HepG2 (cell line): ENCODE data around the gene ZBTB46. TPM values are rescaled to one million over a fixed set of nuclear protein-coding genes. Genes with fewer than 3 reads are reported as not detected.

Experiments used
- ATF2 ChIP-seq: sonication (generic); formaldehyde crosslinking; IDR thresholded peaks from 2 replicates; pipeline ENCODE4 v1.4.0; 2020; ENCODE audit warnings: missing genetic modification reagents
- CCDC6 ChIP-seq: sonication (generic); formaldehyde crosslinking; IDR thresholded peaks from 2 replicates; pipeline ENCODE4 v1.8.1; 2022; ENCODE audit warnings: mild to moderate bottlenecking, missing genetic modification reagents, moderate library complexity
- CEBPG ChIP-seq: IDR thresholded peaks from 2 replicates; pipeline ENCODE4 v1.6.1; 2016
- CENPBD1 ChIP-seq: sonication (generic); formaldehyde crosslinking; IDR thresholded peaks from 2 replicates; pipeline ENCODE4 v1.8.0; 2022; ENCODE audit warnings: missing genetic modification reagents, low read depth, mild to moderate bottlenecking, borderline replicate concordance
- EED ChIP-seq: sonication (generic); formaldehyde crosslinking; IDR thresholded peaks from 2 replicates; pipeline ENCODE4 v1.5.0; 2020; ENCODE audit warnings: mild to moderate bottlenecking, missing genetic modification reagents
- ESRRA ChIP-seq: sonication (generic); formaldehyde crosslinking; IDR thresholded peaks from 2 replicates; pipeline ENCODE4 v1.5.1; 2020; ENCODE audit warnings: mild to moderate bottlenecking, low read depth, missing genetic modification reagents
- FOXP1 ChIP-seq, 2 experiments: fragments of 450-650 bp in 1 of 2; IDR thresholded peaks; 2 replicates each; pipeline ENCODE4 v1.6.1; 2017 to 2018; ENCODE audit warnings: antibody characterized with exemption in 1 of 2
- GMEB1 ChIP-seq: sonication (generic); formaldehyde crosslinking; IDR thresholded peaks from 2 replicates; pipeline ENCODE4 v1.5.1; 2020; ENCODE audit warnings: missing genetic modification reagents, mild to moderate bottlenecking, borderline replicate concordance
- HMGA1 ChIP-seq: sonication (generic); formaldehyde crosslinking; conservative IDR thresholded peaks from 2 replicates; pipeline ENCODE4 v1.4.0; 2020; ENCODE audit warnings: missing genetic modification reagents
- HMGXB4 ChIP-seq, 2 experiments: sonication (generic) in 1 of 2; formaldehyde crosslinking in 1 of 2; IDR thresholded peaks; 2 replicates each; pipeline versions ENCODE4 v1.4.0 to v1.6.1; 2018 to 2020; ENCODE audit warnings: missing genetic modification reagents in 2 of 2, borderline replicate concordance in 1 of 2, low read depth in 1 of 2, mild to moderate bottlenecking in 1 of 2, missing biosample characterization in 1 of 2
- HOXA3 ChIP-seq: sonication (generic); formaldehyde crosslinking; IDR thresholded peaks from 2 replicates; pipeline ENCODE4 v1.5.0; 2020; ENCODE audit warnings: missing genetic modification reagents
- KMT2A ChIP-seq: sonication (generic); formaldehyde crosslinking; IDR thresholded peaks from 2 replicates; pipeline ENCODE4 v1.4.0; 2020; ENCODE audit warnings: missing genetic modification reagents
- NFYC ChIP-seq: IDR thresholded peaks from 2 replicates; pipeline ENCODE4 v1.6.1; 2016; ENCODE audit warnings: missing genetic modification reagents, missing compliant biosample characterization
- SALL2 ChIP-seq: sonication (generic); formaldehyde crosslinking; IDR thresholded peaks from 2 replicates; pipeline ENCODE4 v1.8.1; 2023; ENCODE audit warnings: mild to moderate bottlenecking, missing genetic modification reagents, inconsistent platforms
- SMYD3 ChIP-seq: sonication (generic); formaldehyde crosslinking; IDR thresholded peaks from 2 replicates; pipeline ENCODE4 v1.8.1; 2023; ENCODE audit warnings: mild to moderate bottlenecking, missing genetic modification reagents
- THAP9 ChIP-seq: sonication (generic); formaldehyde crosslinking; IDR thresholded peaks from 2 replicates; pipeline ENCODE4; 2020; ENCODE audit warnings: missing genetic modification reagents, mild to moderate bottlenecking, borderline replicate concordance
- TOE1 ChIP-seq: sonication (generic); formaldehyde crosslinking; IDR thresholded peaks from 2 replicates; pipeline ENCODE4 v1.4.0; 2020; ENCODE audit warnings: mild to moderate bottlenecking, missing genetic modification reagents
- ZBTB46 ChIP-seq: sonication (generic); formaldehyde crosslinking; IDR thresholded peaks from 2 replicates; pipeline ENCODE4 v1.4.0; 2020; ENCODE audit warnings: mild to moderate bottlenecking, missing genetic modification reagents, borderline replicate concordance
- ZNF33B ChIP-seq: sonication (generic); formaldehyde crosslinking; IDR thresholded peaks from 2 replicates; pipeline ENCODE4 v1.5.1; 2020; ENCODE audit warnings: mild to moderate bottlenecking, missing genetic modification reagents
- polyA plus RNA-seq, 8 experiments: library from polyadenylated mRNA; depleted of rRNA in 3 of 8; stranded (reverse) in 7 of 8; unstranded in 1 of 8; fragments of >200 nt; fragmentation: Illumina TruSeq in 4 of 8; extraction: Trizol in 4 of 8; gene quantifications; 2 replicates each; pipeline versions ENCODE4 v1.2.1 to v1.2.3, GENCODE V29; 2011 to 2016; ENCODE audit warnings: low read depth in 4 of 8, missing spikeins in 1 of 8, mixed read lengths in 1 of 8; ENCODE audit not compliant: insufficient read depth in 1 of 8
- total RNA-seq, 5 experiments: library from RNA; depleted of rRNA; stranded (reverse); fragments of >200 nt; fragmentation: Illumina TruSeq; extraction: Trizol; gene quantifications; 2 replicates each; pipeline ENCODE4 v1.2.3, GENCODE V29; 2016; ENCODE audit warnings: low read depth in 1 of 5

Gene ZBTB46
- total and polyA plus RNA-seq, 2 of the 13 experiments (the other 11 are each of a cell fraction or from before 2014, with no cell fraction given) = 1.6 to 13.5 TPM

GRCh38 chr20:63765082-63765873 is 65.8 kb downstream of the ZBTB46 start (continued):
- TF ChIP-seq FOXP1 (IDR thresholded peaks at IDR 0.05) (no peak), FOXP1 (CRISPR knock-in tag; IDR thresholded peaks at IDR 0.05) (0 out of 2 replicates have a peak, but pooled peaks have one; percentile 15), SALL2 (CRISPR knock-in tag) (no peak), THAP9 (CRISPR knock-in tag) (peak; percentile 63), CCDC6 (no peak), SMYD3 (CRISPR knock-in tag) (no peak), HMGXB4 (CRISPR knock-in tag; IDR thresholded peaks at IDR 0.05; ENCODE audit: borderline replicate concordance in 1 of 2, low read depth in 1 of 2) (peak in 1 of 2 experiments; percentile 40; a peak in 1 of 4 replicates), HOXA3 (peak; percentile 69; the same call in 1 of the 2 replicates), ESRRA (CRISPR knock-in tag) (peak; percentile 50; the same call in 1 of the 2 replicates), KMT2A (CRISPR knock-in tag) (no peak), ZNF33B (CRISPR knock-in tag) (no peak), GMEB1 (CRISPR knock-in tag) (no peak), HMGA1 (no peak), TOE1 (CRISPR knock-in tag) (no peak), EED (CRISPR knock-in tag) (no peak), CENPBD1 (CRISPR knock-in tag) (no peak), ZBTB46 (CRISPR knock-in tag) (no peak), ATF2 (CRISPR knock-in tag) (no peak), NFYC (no peak), CEBPG (CRISPR knock-in tag) (no peak)
